ENCODE data around the gene DENND1B.

Gene DENND1B

GRCh38 chr1:197775282-197776262 lies at the start of gene DENND1B:
Gene DENND1B, minus strand, starts transcription at chr1:197775480. Its CDS starts 325 bp downstream, at chr1:197775155.
- peak; percentile 81 for DNase-seq (ENCODE audit: low spot score)

- no peak for DNase-seq (ENCODE audit: low spot score)
These were observed 39.0 kb upstream of the DENND1B start for GRCh38 chr1:197814306-197814705.

DNA sequence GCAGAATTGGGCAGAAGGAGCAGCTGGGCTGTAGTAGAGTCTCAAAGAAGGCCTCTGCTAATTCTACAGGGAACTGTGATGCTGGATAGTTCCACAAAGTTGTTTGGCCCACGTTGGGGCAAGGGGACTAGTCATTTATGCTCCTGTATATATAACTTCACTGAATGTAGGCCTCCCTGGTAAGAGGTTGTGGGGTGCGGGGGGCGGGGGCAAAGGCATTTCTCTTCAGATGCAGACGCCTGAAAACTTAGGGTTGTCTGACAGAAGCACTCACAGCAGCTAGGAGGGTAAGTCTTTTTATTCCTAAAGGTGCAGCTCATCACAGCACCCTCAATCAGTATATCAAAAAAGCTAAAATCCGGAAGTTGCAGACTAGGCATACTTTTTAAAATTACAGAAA lies 38.5 kb upstream of the DENND1B start:
- DNase-seq (ENCODE audit: low spot score): no peak

DNA sequence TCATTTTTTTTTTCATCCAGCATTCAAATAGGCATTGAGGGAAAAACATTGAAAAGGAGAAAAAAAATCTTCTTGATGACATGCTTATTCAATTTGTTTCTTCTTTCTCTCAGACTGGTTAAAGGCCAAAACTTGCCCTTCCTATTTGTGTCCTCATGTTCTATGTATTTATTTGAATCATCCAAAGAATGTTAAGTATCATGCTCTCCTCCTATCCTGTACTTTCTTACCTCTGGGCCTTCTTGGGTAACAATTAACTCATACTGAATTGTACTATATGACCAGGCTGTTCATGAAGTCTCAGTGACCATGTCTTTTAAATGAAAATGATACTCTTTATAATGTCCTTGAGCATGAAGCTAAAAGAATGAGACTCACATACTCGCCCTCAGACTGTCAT lies 36.5 kb upstream of the DENND1B start:
- no peak for DNase-seq (ENCODE audit: low spot score)

GRCh38 chr1:197810812-197811211 lies 35.5 kb upstream of the DENND1B start:
- no peak for DNase-seq (ENCODE audit: low spot score)

DNA sequence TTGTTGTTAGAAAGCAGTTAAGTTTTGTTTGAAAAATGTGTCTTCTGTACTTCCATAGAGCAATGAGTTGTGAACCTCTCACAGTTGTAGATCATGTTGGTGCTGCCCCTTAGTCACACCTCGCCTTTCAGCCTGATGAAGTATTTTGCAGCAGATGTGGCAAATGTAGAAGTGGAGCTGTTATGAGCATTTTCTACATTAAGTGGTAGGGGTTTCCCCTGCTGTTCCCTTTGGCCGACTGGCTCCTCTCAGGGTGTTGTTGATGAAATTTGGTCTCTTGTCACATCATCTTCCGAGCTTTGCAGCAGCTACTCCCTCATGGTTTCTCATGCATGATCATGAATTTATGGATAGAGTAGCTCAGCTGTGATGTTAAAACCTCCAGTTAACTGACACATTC lies 33.6 kb upstream of the DENND1B start:
- no peak for DNase-seq (ENCODE audit: low spot score)

DNA sequence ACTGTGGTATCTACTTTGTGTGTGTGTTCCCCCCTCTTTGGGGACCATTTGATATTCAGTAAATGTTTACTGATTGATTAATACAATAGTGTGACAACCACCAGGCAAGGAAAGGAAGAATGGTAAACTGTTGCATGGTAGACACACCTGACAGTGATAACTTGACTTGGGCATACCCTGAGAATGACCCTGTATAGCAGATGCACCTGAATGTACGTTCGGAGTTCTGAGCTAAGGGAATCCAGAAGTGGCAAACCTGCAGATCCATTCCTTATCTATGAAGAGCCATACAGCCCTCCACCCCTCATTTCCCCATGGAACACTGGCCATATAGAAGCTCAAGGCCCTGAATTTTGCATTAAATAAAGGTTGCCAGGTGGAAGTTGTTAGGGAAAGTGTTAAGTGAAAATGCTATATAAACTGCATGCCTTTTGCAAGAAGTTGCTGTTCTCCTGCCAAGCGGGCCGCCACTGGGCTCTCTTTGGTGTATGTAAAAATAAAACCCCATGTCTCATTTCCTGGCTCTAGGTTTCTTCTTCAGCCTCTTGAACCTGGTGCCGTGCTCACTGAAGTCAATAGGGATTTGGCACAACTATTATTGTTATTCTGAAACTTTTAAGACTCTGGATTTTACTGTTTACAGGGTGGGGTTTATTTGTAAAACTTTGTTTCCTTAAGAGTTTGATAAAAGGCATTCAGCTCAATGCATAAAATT lies 32.6 kb upstream of the DENND1B start:
- DNase-seq (ENCODE audit: low spot score): no peak

GRCh38 chr1:197807216-197807615 lies 31.9 kb upstream of the DENND1B start:
- DNase-seq (ENCODE audit: low spot score): no peak

GRCh38 chr1:197806718-197807117 lies 31.4 kb upstream of the DENND1B start:
- no peak for DNase-seq (ENCODE audit: low spot score)

DNA sequence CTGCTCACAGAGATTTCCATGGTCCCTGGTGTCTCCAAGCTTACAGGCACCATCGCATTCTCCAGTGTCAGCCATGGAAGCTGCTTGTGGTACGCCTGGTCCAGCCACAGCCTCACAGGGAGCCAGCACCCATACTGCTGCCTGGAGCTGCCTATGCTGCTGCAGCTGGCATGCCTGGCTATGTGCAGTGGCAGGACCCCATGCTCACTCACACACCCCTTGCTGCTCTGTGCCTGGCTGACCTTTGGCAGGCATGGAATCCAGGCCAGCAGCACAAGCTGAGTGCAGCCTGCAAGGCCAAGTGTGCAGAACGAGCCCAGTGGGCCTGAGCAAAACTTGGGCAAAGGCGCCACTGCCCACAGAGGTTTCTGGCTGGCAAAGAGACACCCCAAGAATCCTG lies 26.4 kb upstream of the DENND1B start:
- no peak for DNase-seq (ENCODE audit: low spot score)

- no peak for DNase-seq (ENCODE audit: low spot score)
These were observed 25.8 kb upstream of the DENND1B start for GRCh38 chr1:197801111-197801482.

GRCh38 chr1:197800379-197801110 lies 25.3 kb upstream of the DENND1B start:
- no peak for DNase-seq (ENCODE audit: low spot score)

GRCh38 chr1:197799271-197799670 lies 24.0 kb upstream of the DENND1B start:
- no peak for DNase-seq (ENCODE audit: low spot score)

DNA sequence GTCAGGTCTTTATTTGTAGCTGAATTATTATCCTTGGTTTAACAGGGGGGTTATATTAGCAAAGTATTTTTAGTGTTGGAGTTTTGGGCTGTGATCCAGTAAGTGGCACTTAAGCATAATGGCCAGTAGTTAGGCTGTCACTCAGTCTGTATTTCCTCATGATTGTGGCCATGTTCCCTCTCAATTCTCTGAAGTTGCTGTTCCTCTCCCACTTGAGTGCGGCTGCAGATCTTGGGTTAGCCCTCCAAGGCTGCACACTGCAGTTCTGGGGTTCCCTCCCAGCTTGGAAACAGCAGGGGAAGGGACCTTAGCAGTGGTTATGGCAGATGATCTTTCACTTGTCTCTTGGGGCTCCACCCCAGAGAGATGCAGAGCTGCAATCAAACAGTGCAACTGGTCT lies 23.2 kb upstream of the DENND1B start:
- no peak for DNase-seq (ENCODE audit: low spot score)

DNA sequence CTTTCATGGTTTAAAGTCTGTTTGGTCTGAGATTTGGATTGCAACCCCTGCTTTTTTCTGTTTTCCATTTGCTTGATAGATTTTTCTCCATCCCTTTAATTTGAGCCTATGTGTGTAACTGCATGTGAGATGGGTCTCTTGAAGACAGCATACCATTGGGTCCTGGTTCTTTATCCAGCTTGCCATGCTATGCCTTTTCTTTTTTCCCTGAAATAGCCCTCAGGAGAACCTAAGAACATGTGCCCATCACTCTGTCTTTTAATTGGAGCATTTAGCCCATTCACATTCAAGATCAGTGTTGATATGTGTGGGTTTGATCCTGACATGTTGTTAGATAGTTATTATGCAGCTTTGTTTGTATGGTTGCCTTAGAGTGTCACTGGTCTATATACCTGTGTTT lies 21.7 kb upstream of the DENND1B start:
- DNase-seq (ENCODE audit: low spot score): no peak

DNA sequence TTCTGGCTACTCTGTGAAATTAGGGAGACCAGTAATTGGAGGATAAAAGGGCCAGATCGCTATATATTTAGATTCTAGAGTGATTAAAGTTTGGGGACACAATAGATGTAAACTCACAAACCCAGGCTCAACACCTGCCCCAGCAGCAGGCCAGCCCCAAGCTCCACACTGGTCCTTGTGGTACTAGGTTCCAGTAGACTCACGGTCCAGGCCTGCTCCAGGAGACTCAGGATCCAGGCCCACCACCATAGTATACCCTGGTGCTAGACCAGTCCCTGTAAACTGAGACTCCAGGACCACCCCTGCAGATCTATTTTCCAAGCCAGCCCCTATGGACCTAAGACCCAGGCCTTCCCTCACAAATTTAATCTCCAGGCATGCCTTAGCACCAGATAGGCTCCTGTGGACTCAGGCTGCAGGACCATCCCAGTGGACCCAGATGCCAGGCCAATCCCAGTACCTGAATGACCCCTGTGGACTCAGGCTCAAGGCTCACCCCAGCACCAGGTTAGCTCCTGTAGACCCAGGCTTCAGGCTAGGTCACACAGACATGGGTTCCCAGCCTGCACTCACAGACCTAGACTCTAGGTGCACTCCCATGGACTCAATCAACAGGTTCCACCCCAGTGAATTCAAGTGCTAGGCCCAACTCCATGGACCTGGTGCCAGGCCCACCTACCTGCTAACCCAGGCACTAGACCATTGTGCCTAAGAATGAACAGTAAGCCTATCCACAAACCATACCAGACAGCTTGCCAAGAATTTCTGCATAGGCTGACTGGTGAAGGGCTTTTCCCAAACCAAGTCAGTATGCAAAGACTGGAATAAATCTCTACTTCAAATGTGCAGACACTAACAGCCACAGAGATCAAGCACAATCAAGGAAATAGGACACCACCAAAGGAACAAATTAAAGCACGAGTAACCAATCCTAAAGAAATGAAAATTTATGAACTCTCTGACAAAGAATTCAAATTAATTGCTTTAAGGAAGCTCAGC lies 13.8 kb upstream of the DENND1B start:
- DNase-seq (ENCODE audit: low spot score): no peak

DNA sequence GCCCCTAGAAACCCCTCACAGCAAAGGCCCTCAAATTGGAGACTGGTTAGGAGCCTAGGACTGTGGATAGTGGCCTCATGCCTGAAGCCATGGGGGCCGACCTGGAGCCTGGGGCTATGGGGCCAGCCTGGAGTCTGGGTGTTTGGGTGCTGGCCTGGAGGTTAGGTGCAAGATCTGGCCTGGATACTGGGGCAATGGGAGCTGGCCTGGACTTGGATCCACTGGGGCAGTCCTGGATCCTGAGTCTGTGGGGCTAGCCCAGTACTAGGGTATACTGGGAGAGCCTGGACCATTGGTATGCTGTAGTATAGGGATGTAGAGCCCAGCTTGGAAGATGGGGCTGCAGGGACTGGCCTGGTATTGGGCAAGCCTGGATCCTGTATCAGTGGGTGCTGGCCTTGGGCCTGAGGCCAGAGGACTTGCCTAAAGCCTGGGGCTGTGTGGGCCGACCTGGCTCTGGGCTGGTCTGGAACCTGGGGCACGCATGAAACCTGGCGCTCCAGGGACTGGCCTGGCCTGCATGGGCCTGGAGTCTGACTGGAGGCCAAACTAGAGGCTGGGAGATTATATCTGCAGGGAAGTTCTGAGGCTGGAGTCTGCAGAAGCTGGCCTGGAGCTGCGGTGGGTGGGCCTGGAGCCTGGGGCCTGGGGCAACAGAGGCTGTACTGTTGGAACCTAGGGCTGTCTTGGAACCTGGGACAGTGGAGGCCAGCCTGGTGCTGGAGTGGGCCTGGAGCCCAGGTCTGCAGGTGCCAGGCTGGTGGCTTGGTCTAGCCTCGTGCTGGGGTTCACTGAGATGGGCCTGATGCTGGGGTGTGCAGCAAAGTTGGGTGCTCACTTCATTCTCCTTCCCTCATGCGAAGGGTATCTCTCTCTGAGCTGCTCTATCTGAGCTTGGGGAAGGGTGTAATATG lies 12.6 kb upstream of the DENND1B start:
- DNase-seq (ENCODE audit: low spot score): no peak

- DNase-seq (ENCODE audit: low spot score): no peak
These were observed 11.8 kb upstream of the DENND1B start for GRCh38 chr1:197787056-197787455.

DNA sequence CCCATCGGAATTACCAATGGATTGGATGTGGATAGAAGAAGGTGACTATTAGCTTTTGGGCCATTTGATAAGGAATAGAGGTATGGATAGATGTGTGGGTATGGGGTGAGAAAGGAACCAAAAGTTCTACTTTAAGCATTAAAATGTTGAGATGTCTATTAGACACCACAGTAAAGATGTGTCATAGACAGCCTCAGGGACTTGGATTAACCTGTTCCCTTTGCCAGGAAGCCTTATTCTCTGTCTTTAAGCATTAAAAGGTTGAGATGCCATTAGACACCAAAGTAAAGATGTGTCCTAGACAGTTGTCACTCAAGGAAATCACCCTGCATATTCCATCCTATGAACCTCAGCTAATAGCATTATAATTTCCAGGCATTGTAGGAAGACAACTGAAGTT lies 11.0 kb upstream of the DENND1B start:
- no peak for DNase-seq (ENCODE audit: low spot score)

DNA sequence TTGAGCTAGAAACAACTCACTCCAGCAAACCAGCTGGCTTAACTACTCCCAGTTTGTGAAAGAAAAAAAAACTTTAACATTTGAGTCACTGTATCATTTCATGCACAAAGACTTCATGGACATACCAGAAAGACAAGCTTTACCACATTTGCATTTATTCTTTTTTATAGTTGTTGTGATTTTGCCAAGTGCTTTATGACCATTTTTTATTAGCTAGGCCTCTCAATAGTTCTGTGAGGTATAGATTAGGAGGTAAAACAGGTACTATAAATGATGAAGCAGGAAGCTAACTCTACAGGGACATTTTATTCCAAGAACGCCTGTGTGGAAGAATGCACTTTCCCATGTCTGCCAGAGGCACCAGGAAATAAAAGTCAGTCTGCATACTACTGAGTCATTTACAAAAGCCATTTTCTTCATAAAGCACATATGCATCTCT lies 8.2 kb upstream of the DENND1B start:
- DNase-seq (ENCODE audit: low spot score): no peak

Measured in D341Med (cell line).